NCI-H1048 (cell line): ENCODE data around the gene DPM2.

Source experiments
- DNase-seq: peaks from one replicate; lab custom pipeline; 2025; lab: John Stamatoyannopoulos, UW

Gene DPM2

GRCh38 chr9:127955294-127956015 lies 17.8 kb upstream of the DPM2 start:
- peak; percentile 16 for DNase-seq

DNA sequence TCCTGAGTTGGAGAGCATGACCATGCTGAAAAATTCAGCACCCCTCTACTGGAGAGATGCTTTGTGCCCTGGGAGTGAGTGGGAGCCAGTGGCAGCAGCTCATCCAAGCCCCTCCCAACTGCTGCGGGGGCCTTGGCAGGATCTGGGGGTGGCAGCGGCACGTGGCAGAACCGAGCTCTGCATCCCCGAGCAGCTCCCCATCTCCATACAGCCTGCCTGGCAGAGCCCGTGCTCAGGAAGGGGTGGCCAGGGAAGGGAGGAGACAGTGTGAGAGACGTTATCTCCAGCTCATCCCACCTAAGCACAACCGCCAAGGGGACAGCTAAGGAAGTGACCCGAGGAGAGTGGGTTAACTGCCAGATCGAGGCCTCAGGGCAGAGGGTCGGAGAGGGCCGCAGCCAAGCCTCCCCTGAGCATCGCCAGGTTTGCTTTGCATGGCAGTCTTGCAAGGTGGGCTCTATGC lies 17.2 kb upstream of the DPM2 start:
- no peak for DNase-seq

- DNase-seq: no peak
Measured at GRCh38 chr9:127953768-127954505, 16.3 kb upstream of the DPM2 start.

GRCh38 chr9:127953154-127953553 lies 15.5 kb upstream of the DPM2 start:
- DNase-seq: no peak

DNA sequence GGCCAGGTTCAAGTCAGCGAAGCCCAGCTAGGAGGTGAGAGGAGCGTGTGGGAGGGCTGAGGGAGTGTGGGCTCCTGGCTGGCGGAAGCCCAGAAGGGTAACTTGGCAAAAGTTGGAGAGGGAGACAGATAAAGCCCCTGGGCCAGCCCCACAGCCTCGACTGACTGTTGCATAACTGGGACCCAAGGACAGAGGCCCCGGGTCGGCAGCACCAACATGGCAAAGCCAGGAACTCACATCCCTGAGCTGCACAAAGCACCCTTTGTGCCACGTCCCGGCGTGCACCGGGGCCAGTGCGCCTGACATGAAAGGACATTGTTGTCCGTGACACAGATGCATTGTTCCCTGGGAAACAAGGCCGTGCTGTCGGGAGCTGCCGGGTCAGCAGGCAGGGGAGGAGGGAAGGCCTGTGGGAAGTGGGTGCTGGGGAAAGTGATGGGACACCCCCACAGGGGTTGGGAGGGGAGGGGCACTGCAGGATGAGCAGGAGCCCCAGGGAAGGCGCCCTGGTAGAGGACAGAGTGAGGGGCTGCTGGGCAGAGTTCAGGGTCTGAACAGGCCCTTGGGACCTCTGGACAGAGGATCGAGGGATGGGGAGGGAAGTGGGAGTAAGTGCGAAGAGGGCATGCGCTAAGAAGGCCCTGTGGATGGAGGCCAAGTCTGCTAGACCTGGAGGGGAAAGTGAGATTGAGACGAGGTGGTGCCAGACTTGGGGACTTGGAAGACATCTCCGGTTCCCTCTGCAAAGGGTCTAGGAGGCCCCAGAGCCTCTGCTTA lies 13.0 kb upstream of the DPM2 start:
- peak; percentile 56 for DNase-seq

DNA sequence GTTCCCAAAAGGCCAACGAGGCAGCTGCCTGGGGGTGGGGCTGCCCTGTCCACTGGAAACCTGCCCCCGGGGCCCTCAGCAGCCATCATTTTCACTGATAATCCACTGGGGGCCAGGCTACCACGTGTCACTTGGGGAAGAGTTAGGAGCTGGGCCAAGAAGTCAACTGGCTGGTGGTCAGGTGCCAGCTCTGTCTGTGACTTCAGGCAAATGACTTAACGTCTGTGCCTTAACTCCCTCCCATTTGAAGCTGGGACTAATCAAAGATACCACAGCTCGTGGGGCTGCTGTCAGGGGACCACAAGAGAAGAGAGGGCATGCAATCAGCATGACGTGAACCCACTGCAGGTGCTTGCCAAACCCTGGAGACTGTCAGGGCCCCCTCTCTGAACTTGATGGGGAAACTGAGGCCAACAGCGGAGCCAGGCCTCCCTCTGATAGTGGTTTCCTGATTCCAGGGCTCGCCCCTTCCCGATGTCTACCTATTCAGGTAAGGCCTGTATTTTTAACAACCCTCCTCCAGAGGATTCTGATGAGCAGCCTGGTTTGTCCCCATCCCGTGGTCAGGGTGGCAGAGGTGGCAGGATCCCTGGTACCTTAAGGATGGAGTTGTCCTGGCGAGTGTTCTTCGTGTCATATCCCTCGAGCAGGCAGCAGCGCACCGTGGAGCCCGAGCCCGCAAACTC lies 12.3 kb upstream of the DPM2 start:
- no peak for DNase-seq

- no peak for DNase-seq
Measured at GRCh38 chr9:127947841-127948710, 10.4 kb upstream of the DPM2 start.

GRCh38 chr9:127946728-127947127 lies 9.1 kb upstream of the DPM2 start:
- DNase-seq: no peak

- no peak for DNase-seq
Measured at GRCh38 chr9:127945942-127946341, 8.3 kb upstream of the DPM2 start.

- DNase-seq: no peak
Measured at GRCh38 chr9:127945338-127945737, 7.7 kb upstream of the DPM2 start.

DNA sequence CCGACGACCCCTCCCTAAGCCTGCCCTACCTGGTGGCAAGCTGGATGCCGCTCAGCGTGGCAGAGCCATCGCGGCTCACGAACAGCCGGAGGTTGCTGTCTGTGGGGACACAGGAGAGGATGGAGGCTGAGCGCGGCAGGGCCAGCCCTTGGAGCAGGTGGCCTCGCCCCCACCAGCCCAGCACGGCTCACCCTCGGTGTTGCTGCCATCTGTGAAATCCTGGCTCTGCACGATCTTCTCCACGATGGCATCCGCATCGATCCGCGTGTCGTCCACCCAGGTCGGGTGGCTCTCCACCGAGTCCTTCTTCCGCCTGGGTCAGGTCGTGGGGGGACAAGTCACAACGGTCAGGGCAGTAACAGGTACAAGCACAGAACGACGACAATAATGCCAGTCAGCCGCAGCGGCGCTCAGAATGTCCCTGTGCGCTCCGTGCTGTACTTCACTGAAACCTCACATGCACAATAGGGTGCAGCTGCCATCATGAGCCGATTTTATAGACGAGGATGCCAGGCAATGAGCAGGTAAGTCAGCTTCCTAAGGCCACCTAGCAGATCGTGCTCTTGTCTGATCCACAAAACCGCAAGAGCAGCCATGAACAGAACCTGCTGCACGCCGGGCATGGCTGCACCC lies 7.0 kb upstream of the DPM2 start:
- DNase-seq: no peak

DNA sequence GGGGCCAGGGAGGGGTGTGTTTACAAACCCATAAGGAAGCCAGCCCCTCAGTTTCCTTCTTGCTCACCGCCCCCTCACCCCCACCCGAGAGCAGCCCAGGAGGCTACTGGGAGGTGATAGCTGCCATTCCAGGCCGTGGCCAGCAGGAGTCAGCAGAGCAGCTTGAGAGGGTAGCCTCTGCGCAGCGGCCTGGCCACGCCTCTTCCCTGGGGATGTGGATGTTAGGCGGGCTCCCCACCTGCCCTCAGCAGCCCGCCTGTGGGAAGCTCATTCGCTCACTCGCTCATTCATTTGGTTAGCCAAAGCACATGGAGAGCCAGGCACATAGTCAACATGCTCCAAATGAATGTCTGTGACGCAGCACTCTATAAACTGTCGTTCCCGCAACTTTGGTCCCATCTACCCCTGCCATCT lies 6.1 kb upstream of the DPM2 start:
- DNase-seq: peak; percentile 58

GRCh38 chr9:127943011-127943662 lies 5.5 kb upstream of the DPM2 start:
- no peak for DNase-seq

GRCh38 chr9:127942216-127943010 lies 4.8 kb upstream of the DPM2 start:
- no peak for DNase-seq

- no peak for DNase-seq
Measured at GRCh38 chr9:127941961-127942215, 4.2 kb upstream of the DPM2 start.

- no peak for DNase-seq
Measured at GRCh38 chr9:127941062-127941960, 3.7 kb upstream of the DPM2 start.

GRCh38 chr9:127940593-127940992 lies 2.9 kb upstream of the DPM2 start:
- no peak for DNase-seq

- no peak for DNase-seq
Measured at GRCh38 chr9:127938298-127938690, 640 bp upstream of the DPM2 start.

- DNase-seq: no peak
Measured at GRCh38 chr9:127937056-127937387, 632 bp downstream of the DPM2 start.
